CD14-positive monocyte (primary cell): ENCODE measurements around the gene SLC39A9. TPM values are rescaled to one million over a fixed set of nuclear protein-coding genes. Genes with fewer than 3 reads are reported as not detected.

Source experiments
- DNase-seq, 3 donors: peaks; one replicate each; pipeline ENCODE4 v3.0.0-alpha.2; 2011 to 2022
- H2AFZ ChIP-seq: 2 replicates; pipeline ENCODE4 v1.6.0; 2012; ENCODE audit warnings: mild to moderate bottlenecking, low read depth, low read length, inconsistent platforms; ENCODE audit not compliant: insufficient read depth, poor library complexity, severe bottlenecking
- H3K27ac ChIP-seq, 2 donors: 1 replicate in 1 of 2; 2 replicates in 1 of 2; pipeline ENCODE4 v1.5.1; 2012 to 2013; ENCODE audit warnings: low read length in 2 of 2, control low read depth in 1 of 2, inconsistent platforms in 1 of 2, low read depth in 1 of 2, mild to moderate bottlenecking in 1 of 2
- H3K27me3 ChIP-seq, 2 donors: one replicate each; pipeline versions ENCODE4 v1.6.0 to v1.6.1; 2011 to 2013; ENCODE audit warnings: low read length in 2 of 2; ENCODE audit not compliant: control insufficient read depth in 2 of 2, insufficient read depth in 2 of 2
- H3K36me3 ChIP-seq, 2 donors: replicated peaks in 1 of 2; 1 replicate in 1 of 2; 2 replicates in 1 of 2; pipeline versions ENCODE4 v1.5.1 to v1.6.1; 2012 to 2013; ENCODE audit warnings: low read length in 2 of 2, control low read depth in 1 of 2, inconsistent platforms in 1 of 2, mild to moderate bottlenecking in 1 of 2; ENCODE audit not compliant: insufficient read depth in 2 of 2, control insufficient read depth in 1 of 2
- H3K4me1 ChIP-seq, 2 donors: 1 replicate in 1 of 2; 2 replicates in 1 of 2; pipeline versions ENCODE4 v1.5.1 to v1.6.1; 2012 to 2013; ENCODE audit warnings: low read length in 2 of 2, control low read depth in 1 of 2, inconsistent platforms in 1 of 2, mild to moderate bottlenecking in 1 of 2, moderate library complexity in 1 of 2; ENCODE audit not compliant: insufficient read depth in 2 of 2, control insufficient read depth in 1 of 2
- H3K4me2 ChIP-seq: replicated peaks from 2 replicates; pipeline ENCODE3; 2012; ENCODE audit warnings: low read length, moderate library complexity, mild to moderate bottlenecking; ENCODE audit not compliant: poor library complexity, severe bottlenecking; ENCODE audit errors: extremely low read depth
- H3K4me3 ChIP-seq, 3 experiments: fragments of 200-600 bp in 1 of 3; sonication (generic) in 1 of 3; replicated peaks in 1 of 3; 1 replicate in 2 of 3; 2 replicates in 1 of 3; pipeline ENCODE4 v1.5.1; 2011 to 2013; ENCODE audit warnings: low read length in 3 of 3, mild to moderate bottlenecking in 3 of 3, control low read depth in 2 of 3, low read depth in 2 of 3, inconsistent platforms in 1 of 3, moderate library complexity in 1 of 3
- H3K79me2 ChIP-seq: 2 replicates; pipeline ENCODE4 v1.6.0; 2012; ENCODE audit warnings: mild to moderate bottlenecking, control low read depth, inconsistent platforms, low read length, moderate library complexity; ENCODE audit not compliant: insufficient read depth
- H3K9ac ChIP-seq: 2 replicates; pipeline ENCODE4 v1.6.0; 2017; ENCODE audit warnings: low read length, mild to moderate bottlenecking; ENCODE audit not compliant: insufficient read depth, poor library complexity, severe bottlenecking
- H3K9me3 ChIP-seq, 2 donors: replicated peaks in 1 of 2; 1 replicate in 1 of 2; 2 replicates in 1 of 2; pipeline versions ENCODE4 v1.5.1 to v1.6.1; 2012 to 2013; ENCODE audit warnings: low read length in 2 of 2, control low read depth in 1 of 2; ENCODE audit not compliant: control insufficient read depth in 1 of 2, insufficient read depth in 1 of 2
- H4K20me1 ChIP-seq: 2 replicates; pipeline ENCODE4 v1.6.0; 2012; ENCODE audit warnings: mild to moderate bottlenecking, low read length, control low read depth, moderate library complexity; ENCODE audit not compliant: insufficient read depth
- H3K27ac Mint-ChIP-seq, 7 donors: one replicate each; pipeline ENCODE4 v1.8.0; 2020; ENCODE audit warnings: mild to moderate bottlenecking in 7 of 7, mixed read lengths in 7 of 7, moderate library complexity in 6 of 7, inconsistent platforms in 2 of 7
- H3K27me3 Mint-ChIP-seq, 3 donors: one replicate each; pipeline ENCODE4 v1.8.0; 2021 to 2022; ENCODE audit warnings: low read depth in 3 of 3, mild to moderate bottlenecking in 3 of 3, mixed read lengths in 3 of 3, moderate library complexity in 3 of 3, inconsistent platforms in 1 of 3
- H3K36me3 Mint-ChIP-seq, 2 donors: one replicate each; pipeline ENCODE4 v1.8.0; 2020; ENCODE audit warnings: mixed read lengths in 2 of 2, inconsistent platforms in 1 of 2, mild to moderate bottlenecking in 1 of 2
- H3K4me1 Mint-ChIP-seq: one replicate; pipeline ENCODE4 v1.8.0; 2020; ENCODE audit warnings: mild to moderate bottlenecking, mixed read lengths
- H3K4me3 Mint-ChIP-seq, 2 donors: one replicate each; pipeline ENCODE4 v1.8.0; 2020; ENCODE audit warnings: mild to moderate bottlenecking in 2 of 2, mixed read lengths in 2 of 2, moderate library complexity in 1 of 2
- H3K9me3 Mint-ChIP-seq, 7 donors: one replicate each; pipeline ENCODE4 v1.8.0; 2020 to 2022; ENCODE audit warnings: mixed read lengths in 7 of 7, mild to moderate bottlenecking in 6 of 7, moderate library complexity in 6 of 7, inconsistent platforms in 2 of 7
- CTCF ChIP-seq: fragments of 200-600 bp; IDR thresholded peaks from one replicate; pipeline ENCODE4 v1.8.0; 2022; ENCODE audit warnings: antibody characterized with exemption, mild to moderate bottlenecking
- WGBS: methylation state at CpG from one replicate; pipeline ENCODE4 v1.1.5; 2013; ENCODE audit warnings: missing lambda C conversion rate; ENCODE audit not compliant: insufficient coverage; 5-methylcytosine and 5-hydroxymethylcytosine counted together
- intact Hi-C, 2 donors: fragments of 100-400 bp; cut with micrococcal nuclease; formaldehyde crosslinking; loops; one replicate each; pipeline versions ENCODE4 v1.15.0 to v1.15.1; 2023
- polyA plus RNA-seq, 3 donors: library from polyadenylated mRNA; depleted of rRNA in 1 of 3; unstranded in 2 of 3; stranded (reverse) in 1 of 3; fragments of 300-500 nt in 2 of 3; fragments of >200 nt in 1 of 3; fragmentation: Illumina TruSeq in 2 of 3; gene quantifications; 1 replicate in 2 of 3; 2 replicates in 1 of 3; pipeline ENCODE4 v1.2.3, GENCODE V29; 2012 to 2021

Gene SLC39A9
- polyA plus RNA-seq, 3 donors = 28.6 to 44.2 (median 37.6) TPM

GRCh38 chr14:69358966-69359365, 39.5 kb upstream of the SLC39A9 start:
- H3K4me3 ChIP-seq = no peak overlapping the region
- no peak overlapping the region for H3K27ac ChIP-seq
- no peak overlapping the region for H3K9ac ChIP-seq
- Mint-ChIP-seq H3K4me1 (peaks cover 6% of the 10 kb centered on the region), H3K36me3 (no peaks in the 10 kb centered on the region), H3K9me3 (no peaks in the 10 kb centered on the region), H3K27ac (no peak overlapping the region), H3K27me3 (peaks cover 4 to 9% (median 8%) of the 10 kb centered on the region in 3 donors), H3K4me3 (no peak overlapping the region)
- no peak overlapping the region for H3K4me2 ChIP-seq
- intact Hi-C loops = no loop called here
- no peak for TF ChIP-seq CTCF
- no peaks in the 10 kb centered on the region for H3K27me3 ChIP-seq
- no peak overlapping the region for H2AFZ ChIP-seq
- H4K20me1 ChIP-seq = no peaks in the 10 kb centered on the region
- no peak for DNase-seq
- H3K9me3 ChIP-seq = no peaks in the 10 kb centered on the region
- 86% methylated on average over 2 of the region's 3 CpGs for WGBS
- no peaks in the 10 kb centered on the region for H3K36me3 ChIP-seq
- no peaks in the 10 kb centered on the region for H3K4me1 ChIP-seq
- H3K79me2 ChIP-seq = no peaks in the 10 kb centered on the region

- no peak overlapping the region for H3K4me3 Mint-ChIP-seq
- Histone ChIP-seq H3K27me3 (no peaks in the 10 kb centered on the region), H4K20me1 (no peaks in the 10 kb centered on the region), H3K27ac (no peak overlapping the region), H3K4me3 (no peak overlapping the region), H3K4me1 (no peaks in the 10 kb centered on the region), H3K36me3 (no peaks in the 10 kb centered on the region), H3K9me3 (no peaks in the 10 kb centered on the region), H2AFZ (no peak overlapping the region), H3K79me2 (no peaks in the 10 kb centered on the region), H3K9ac (no peak overlapping the region), H3K4me2 (no peak overlapping the region)
- intact Hi-C loops = no loop called here
- TF ChIP-seq CTCF = no peak
- WGBS = 64% methylated on average over 5 of the region's 7 CpGs
- no peaks in the 10 kb centered on the region for H3K9me3 Mint-ChIP-seq
- peaks cover 2% of the 10 kb centered on the region for H3K4me1 Mint-ChIP-seq
- no peak overlapping the region for H3K27ac Mint-ChIP-seq
- DNase-seq = no peak
- H3K36me3 Mint-ChIP-seq = no peaks in the 10 kb centered on the region
- peaks cover 6 to 10% (median 9%) of the 10 kb centered on the region in 3 donors for H3K27me3 Mint-ChIP-seq
These were observed 37.9 kb upstream of the SLC39A9 start for GRCh38 chr14:69360438-69361108.
